ENCODE results near the gene PSMA5.
"Not testable (repeated sequence)": the region's sequence is repeated elsewhere in the genome, so short reads cannot be mapped to it uniquely, and the experiment has no call there.

Gene PSMA5

GRCh38 chr1:109377698-109378097 is 48.5 kb downstream of the PSMA5 start:
- no peaks in the 10 kb centered on the region for H3K4me1 ChIP-seq (ENCODE audit: insufficient read depth, low read length, poor library complexity, severe bottlenecking)
- no peak overlapping the region for H3K9ac ChIP-seq (ENCODE audit: low read depth, low read length, poor library complexity, severe bottlenecking)
- H3K36me3 ChIP-seq (ENCODE audit: insufficient read depth, low read length) = no peaks in the 10 kb centered on the region
- TF ChIP-seq, protein P1, sequence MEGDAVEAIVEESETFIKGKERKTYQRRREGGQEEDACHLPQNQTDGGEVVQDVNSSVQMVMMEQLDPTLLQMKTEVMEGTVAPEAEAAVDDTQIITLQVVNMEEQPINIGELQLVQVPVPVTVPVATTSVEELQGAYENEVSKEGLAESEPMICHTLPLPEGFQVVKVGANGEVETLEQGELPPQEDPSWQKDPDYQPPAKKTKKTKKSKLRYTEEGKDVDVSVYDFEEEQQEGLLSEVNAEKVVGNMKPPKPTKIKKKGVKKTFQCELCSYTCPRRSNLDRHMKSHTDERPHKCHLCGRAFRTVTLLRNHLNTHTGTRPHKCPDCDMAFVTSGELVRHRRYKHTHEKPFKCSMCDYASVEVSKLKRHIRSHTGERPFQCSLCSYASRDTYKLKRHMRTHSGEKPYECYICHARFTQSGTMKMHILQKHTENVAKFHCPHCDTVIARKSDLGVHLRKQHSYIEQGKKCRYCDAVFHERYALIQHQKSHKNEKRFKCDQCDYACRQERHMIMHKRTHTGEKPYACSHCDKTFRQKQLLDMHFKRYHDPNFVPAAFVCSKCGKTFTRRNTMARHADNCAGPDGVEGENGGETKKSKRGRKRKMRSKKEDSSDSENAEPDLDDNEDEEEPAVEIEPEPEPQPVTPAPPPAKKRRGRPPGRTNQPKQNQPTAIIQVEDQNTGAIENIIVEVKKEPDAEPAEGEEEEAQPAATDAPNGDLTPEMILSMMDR (conservative IDR thresholded peaks at IDR 0.05; ENCODE audit: low read length) = no peak
- no peak for TF ChIP-seq EZH2phosphoT487 (IDR thresholded peaks at IDR 0.05; ENCODE audit: borderline replicate concordance)
- H3K9me3 ChIP-seq (ENCODE audit: insufficient read depth, low read depth, low read length) = no peaks in the 10 kb centered on the region
- peaks cover 49% of the 10 kb centered on the region for H3K79me2 ChIP-seq (ENCODE audit: insufficient read depth, low read length)
- H4K20me1 ChIP-seq (ENCODE audit: insufficient read depth, low read length, poor library complexity, severe bottlenecking) = no peaks in the 10 kb centered on the region
- H3K9me2 ChIP-seq (replicated peaks; ENCODE audit: low read depth, low read length) = no peaks in the 10 kb centered on the region
- H3K4me2 ChIP-seq (ENCODE audit: low read depth, low read length, poor library complexity, severe bottlenecking) = no peak overlapping the region
- no peaks in the 10 kb centered on the region for H3F3A ChIP-seq (ENCODE audit: low read depth)
- H3K4me3 ChIP-seq (ENCODE audit: low read length, poor library complexity, severe bottlenecking) = no peak overlapping the region
- H3K27me3 ChIP-seq (ENCODE audit: insufficient read depth, low read length, poor library complexity, severe bottlenecking) = no peaks in the 10 kb centered on the region
- H2AFZ ChIP-seq (ENCODE audit: low read length) = no peak overlapping the region

- not testable (repeated sequence) for H3K27me3 ChIP-seq (ENCODE audit: insufficient read depth, low read length, poor library complexity, severe bottlenecking); H3K4me2 ChIP-seq (ENCODE audit: low read depth, low read length, poor library complexity, severe bottlenecking); H3K9me2 ChIP-seq (replicated peaks; ENCODE audit: low read depth, low read length); H4K20me1 ChIP-seq (ENCODE audit: insufficient read depth, low read length, poor library complexity, severe bottlenecking); H3F3A ChIP-seq (ENCODE audit: low read depth); H3K36me3 ChIP-seq (ENCODE audit: insufficient read depth, low read length); H3K9me3 ChIP-seq (ENCODE audit: insufficient read depth, low read depth, low read length); H3K4me3 ChIP-seq (ENCODE audit: low read length, poor library complexity, severe bottlenecking); H3K9ac ChIP-seq (ENCODE audit: low read depth, low read length, poor library complexity, severe bottlenecking); H2AFZ ChIP-seq (ENCODE audit: low read length)
- Histone ChIP-seq H3K79me2 (ENCODE audit: insufficient read depth, low read length) (peaks cover 42% of the 10 kb centered on the region), H3K4me1 (ENCODE audit: insufficient read depth, low read length, poor library complexity, severe bottlenecking) (peaks cover 22% of the 10 kb centered on the region)
Measured at GRCh38 chr1:109373696-109374095, 52.6 kb downstream of the PSMA5 start.

GRCh38 chr1:109373126-109373525 is 53.1 kb downstream of the PSMA5 start:
- Histone ChIP-seq H3K4me1 (ENCODE audit: insufficient read depth, low read length, poor library complexity, severe bottlenecking) (peaks cover 22% of the 10 kb centered on the region), H4K20me1 (ENCODE audit: insufficient read depth, low read length, poor library complexity, severe bottlenecking) (peaks cover 4% of the 10 kb centered on the region), H3F3A (ENCODE audit: low read depth) (no peaks in the 10 kb centered on the region), H3K9me2 (replicated peaks; ENCODE audit: low read depth, low read length) (no peaks in the 10 kb centered on the region), H3K9ac (ENCODE audit: low read depth, low read length, poor library complexity, severe bottlenecking) (no peak overlapping the region), H2AFZ (ENCODE audit: low read length) (no peak overlapping the region), H3K4me3 (ENCODE audit: low read length, poor library complexity, severe bottlenecking) (no peak overlapping the region), H3K9me3 (ENCODE audit: insufficient read depth, low read depth, low read length) (no peaks in the 10 kb centered on the region), H3K27me3 (ENCODE audit: insufficient read depth, low read length, poor library complexity, severe bottlenecking) (no peaks in the 10 kb centered on the region), H3K4me2 (ENCODE audit: low read depth, low read length, poor library complexity, severe bottlenecking) (no peak overlapping the region), H3K36me3 (ENCODE audit: insufficient read depth, low read length) (no peaks in the 10 kb centered on the region), H3K79me2 (ENCODE audit: insufficient read depth, low read length) (peaks cover 42% of the 10 kb centered on the region)
- TF ChIP-seq EZH2phosphoT487 (IDR thresholded peaks at IDR 0.05; ENCODE audit: borderline replicate concordance) = no peak
- TF ChIP-seq, protein P1 (conservative IDR thresholded peaks at IDR 0.05; ENCODE audit: low read length) = no peak

DNA sequence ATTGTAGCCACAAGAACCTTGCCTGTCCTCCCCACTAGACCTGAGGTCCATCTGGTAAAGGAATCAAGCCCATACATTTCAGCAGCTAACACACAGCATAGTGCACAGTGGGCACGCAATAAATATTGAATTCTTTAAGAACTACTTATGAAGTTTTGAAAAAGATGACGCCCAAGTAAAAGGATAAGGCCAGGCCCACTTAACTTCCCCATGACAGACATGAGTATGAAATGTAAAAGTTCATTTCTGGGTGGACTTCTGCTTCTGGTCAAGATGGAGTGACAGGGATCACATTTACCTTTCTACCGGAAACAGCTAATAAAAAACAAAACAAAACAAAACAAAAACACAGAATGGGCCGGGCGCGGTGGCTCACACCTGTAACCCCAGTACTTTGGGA is 54.0 kb downstream of the PSMA5 start:
- Histone ChIP-seq H4K20me1 (ENCODE audit: insufficient read depth, low read length, poor library complexity, severe bottlenecking) (peaks cover 4% of the 10 kb centered on the region), H3K36me3 (ENCODE audit: insufficient read depth, low read length) (peaks cover 1% of the 10 kb centered on the region; the same call in 1 of the 2 replicates), H3K4me1 (ENCODE audit: insufficient read depth, low read length, poor library complexity, severe bottlenecking) (peaks cover 22% of the 10 kb centered on the region), H3K9me2 (replicated peaks; ENCODE audit: low read depth, low read length) (no peaks in the 10 kb centered on the region), H3K9ac (ENCODE audit: low read depth, low read length, poor library complexity, severe bottlenecking) (no peak overlapping the region), H3K79me2 (ENCODE audit: insufficient read depth, low read length) (peaks cover 39% of the 10 kb centered on the region), H2AFZ (ENCODE audit: low read length) (no peak overlapping the region), H3K9me3 (ENCODE audit: insufficient read depth, low read depth, low read length) (no peaks in the 10 kb centered on the region), H3K27me3 (ENCODE audit: insufficient read depth, low read length, poor library complexity, severe bottlenecking) (no peaks in the 10 kb centered on the region), H3F3A (ENCODE audit: low read depth) (no peaks in the 10 kb centered on the region), H3K4me2 (ENCODE audit: low read depth, low read length, poor library complexity, severe bottlenecking) (no peak overlapping the region), H3K4me3 (ENCODE audit: low read length, poor library complexity, severe bottlenecking) (no peak overlapping the region)
- TF ChIP-seq, protein P1 (conservative IDR thresholded peaks at IDR 0.05; ENCODE audit: low read length) = no peak
- no peak for TF ChIP-seq EZH2phosphoT487 (IDR thresholded peaks at IDR 0.05; ENCODE audit: borderline replicate concordance)

Measured in Loucy (cell line).